GM12873 (cell line): Measurements from ENCODE around the gene C2CD5.

ENCODE experiments used
- CTCF ChIP-seq: IDR thresholded peaks from 2 replicates; pipeline ENCODE4 v1.5.1; 2012; ENCODE audit warnings: low read depth, mild to moderate bottlenecking, moderate library complexity, low read length, control low read depth; ENCODE audit not compliant: insufficient read depth; ENCODE audit errors: missing control alignments

Gene C2CD5

DNA sequence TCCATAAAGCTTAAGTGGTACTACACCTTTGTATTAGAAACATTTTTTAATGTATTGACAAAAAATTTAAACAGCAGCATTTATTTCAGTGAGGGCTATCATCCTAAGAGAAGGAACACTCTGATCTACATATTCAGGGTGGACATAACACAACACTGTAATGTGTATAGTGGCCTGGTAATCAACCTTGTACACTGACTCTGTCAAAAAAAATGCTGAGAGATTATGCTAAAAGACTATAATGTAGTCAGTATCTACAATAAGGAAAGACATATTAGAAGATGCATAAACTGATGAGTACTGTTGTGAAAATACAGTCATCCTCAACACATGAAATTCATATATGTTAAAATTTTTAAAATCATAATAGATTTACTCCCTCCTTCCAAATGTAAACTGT, 68.2 kb downstream of the C2CD5 start:
- no peak for TF ChIP-seq CTCF

DNA sequence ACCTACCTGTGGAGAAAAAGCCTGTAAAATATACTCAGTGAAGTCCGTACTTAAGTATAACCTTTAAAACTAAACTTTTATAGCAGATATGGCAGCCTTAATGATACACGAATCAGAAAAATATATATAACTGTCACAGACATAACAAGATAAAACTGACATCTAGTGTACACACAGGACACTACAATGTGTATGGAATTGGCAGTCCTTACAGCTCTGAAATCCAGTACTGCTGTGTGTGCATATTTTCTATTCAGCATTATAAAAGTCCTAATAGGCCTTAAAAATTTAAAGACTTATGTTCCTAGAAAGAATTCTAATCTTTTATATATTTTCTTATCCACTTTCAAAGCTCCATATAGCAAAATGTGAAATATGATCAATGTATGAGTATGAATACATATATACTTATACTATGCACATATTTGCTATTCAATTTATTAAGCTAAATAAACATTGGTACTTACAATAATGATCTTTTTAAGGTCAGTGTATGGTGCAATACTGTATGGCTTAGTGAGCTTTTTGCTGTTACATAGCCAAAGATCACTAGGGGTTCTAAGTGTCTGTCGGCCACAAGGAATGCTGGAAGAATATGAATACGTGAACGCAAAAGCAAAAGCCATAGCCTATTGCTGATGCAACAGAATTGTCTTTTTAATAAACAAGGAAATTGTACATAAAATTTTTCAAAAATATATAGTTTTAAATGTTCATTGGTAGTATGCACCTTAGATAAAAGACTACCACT, 69.2 kb downstream of the C2CD5 start:
- TF ChIP-seq CTCF: no peak

- no peak for TF ChIP-seq CTCF
Measured at GRCh38 chr12:22473212-22473611, 71.1 kb downstream of the C2CD5 start.

DNA sequence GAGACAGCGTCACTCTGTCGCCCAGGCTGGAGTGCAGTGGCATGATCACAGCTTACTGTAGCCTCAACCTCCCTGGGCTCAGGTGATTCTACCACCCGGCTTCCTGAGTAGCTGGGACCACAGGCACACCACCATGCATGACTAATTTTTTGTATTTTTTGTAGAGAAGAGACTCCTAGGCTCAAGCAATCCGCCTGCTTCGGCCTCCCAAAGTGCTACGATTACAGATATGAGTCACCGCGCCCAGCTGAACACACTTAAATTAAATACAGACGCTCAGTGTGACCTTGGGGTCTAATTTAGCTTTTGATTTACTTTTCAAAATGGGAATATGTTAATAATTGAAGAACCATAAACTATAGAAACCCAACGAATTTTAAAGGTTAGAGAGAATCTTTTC, 77.2 kb downstream of the C2CD5 start:
- no peak for TF ChIP-seq CTCF

DNA sequence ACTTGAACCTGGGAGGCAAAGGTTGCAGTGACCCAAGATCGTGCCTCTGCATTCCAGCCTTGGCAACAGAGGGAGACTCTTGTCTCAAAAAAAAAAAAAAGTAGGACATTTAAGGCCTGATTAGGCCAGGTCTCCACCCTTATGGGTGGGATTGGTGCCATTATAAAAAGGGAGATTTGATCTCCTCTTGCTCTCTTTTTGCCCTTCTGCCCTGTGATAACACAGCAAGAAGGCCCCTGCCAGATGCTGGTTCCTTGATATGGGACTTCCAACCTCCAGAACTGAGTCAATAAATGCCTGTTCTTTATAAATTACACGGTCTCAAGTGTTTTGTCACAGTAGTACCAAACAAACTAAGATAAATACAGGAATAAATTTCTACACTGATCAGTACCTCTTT, 81.0 kb downstream of the C2CD5 start:
- TF ChIP-seq CTCF: no peak

DNA sequence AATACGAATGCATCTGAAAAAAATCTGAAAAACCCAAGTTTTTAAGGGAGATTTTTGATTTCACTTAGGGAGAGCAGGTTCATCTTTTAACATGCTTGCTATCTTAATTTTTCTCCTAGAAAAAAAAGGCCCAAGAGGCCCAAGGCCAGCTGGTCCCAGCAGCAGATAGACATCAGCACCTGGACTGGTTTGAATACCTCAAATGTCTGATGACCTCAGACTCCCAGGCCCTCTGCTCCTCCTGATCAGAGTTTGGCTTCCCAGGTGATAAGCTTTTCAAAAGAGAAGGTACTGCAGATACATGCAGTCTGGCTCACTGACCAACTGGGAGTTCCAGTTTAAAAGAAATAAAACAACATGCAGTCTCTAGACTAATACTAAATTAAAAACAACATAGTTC, 82.6 kb downstream of the C2CD5 start:
- no peak for TF ChIP-seq CTCF

- peak; percentile 69 for TF ChIP-seq CTCF
Measured at GRCh38 chr12:22459838-22460490, 84.4 kb downstream of the C2CD5 start.
